GM21447 (cell line): ENCODE data around the gene NUP93.
A peak's percentile ranks its signal among the peaks of the same experiment; 100 is the strongest.

Experiments used
- ATAC-seq: cut with Tn5 transposase; IDR thresholded peaks from one replicate; pipeline ENCODE4 v1.9.1; 2021; ENCODE audit not compliant: unreplicated experiment

NUP93 gene

DNA sequence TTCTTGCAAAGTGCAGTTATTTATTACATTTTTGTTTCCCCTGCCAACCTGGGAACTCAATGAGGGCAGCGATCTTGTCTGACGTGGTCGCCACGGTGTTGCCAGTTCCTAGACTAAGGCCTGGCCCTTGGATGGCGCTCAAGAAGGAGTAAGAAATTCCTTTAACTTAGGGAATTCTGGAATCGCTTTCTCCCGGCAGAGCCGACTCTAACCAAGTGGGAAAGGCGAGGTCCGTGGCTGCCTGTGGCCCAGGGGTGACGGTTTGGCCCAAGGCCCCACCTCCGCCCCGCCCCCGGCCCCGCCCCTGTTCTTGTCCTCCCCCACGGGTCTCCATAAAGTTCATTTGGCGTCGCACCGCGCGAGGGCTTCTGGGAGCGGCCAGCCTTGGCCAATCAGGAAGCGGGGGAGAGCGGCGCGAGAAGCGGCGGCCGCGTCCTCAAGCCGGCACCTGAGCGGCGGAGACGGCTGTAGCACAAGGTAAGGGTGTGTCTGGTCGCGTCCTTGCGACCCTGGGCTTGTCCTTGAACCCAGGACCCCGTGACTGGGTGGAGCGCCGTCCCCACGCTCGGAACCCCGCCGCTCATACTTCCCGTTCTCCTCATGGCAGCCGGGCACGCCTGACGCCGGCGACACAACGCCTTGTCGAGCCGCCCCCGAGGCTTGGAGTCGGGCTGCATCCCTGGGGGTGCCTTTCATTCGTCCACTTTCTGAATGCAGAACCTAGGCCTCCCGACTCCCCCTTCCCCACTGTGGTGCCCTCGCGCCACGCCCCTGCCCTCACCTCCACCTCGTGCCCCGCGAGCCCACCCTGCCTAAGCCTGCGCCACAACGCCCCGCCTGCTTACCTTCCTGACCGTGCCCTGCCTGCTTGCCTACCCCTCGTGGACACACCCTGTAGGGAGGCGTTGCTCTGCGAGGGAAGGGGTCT, at the start of gene NUP93:
NUP93 (plus strand) TSS at position 395 of the 928 bp plus-strand sequence. CDS start 18,119 bp downstream, outside the sequence.
- peak; percentile 75 for ATAC-seq

DNA sequence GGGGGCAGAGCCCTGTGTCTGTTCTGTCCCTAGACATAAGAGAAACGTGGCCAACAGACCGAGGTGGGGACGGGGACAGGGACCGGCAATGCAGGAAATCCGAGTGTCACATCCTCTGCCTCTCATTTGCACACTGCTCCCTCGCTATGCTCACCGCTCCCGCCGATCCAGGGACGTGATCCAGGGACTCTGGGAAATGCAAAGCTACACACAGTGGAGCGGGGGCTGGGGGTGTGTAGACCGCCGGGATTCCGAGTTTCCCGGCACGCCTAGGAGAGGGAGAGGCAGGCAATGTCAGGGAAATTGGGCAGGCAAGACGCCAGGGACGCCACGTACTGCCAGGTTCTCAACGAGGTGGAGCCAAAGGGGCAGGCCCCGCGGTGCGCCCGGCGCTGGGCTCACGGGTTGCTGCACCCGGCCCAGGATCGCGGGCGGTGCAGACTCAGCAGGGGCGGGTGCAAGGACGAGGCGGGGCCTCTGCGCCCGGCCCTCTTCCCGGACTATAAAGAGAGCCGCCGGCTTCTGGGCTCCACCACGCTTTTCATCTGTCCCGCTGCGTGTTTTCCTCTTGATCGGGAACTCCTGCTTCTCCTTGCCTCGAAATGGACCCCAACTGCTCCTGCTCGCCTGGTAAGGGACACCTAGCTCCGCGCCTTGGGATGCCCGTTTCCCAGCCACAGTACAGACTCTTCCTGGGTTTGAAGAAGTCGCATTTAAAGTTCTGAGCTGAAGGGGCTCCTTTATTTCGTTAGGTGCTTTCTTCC, 47.8 kb upstream of the NUP93 start, which contains the start of gene MT1X:
MT1X (plus strand) TSS at position 532 of the 764 bp plus-strand sequence; CDS start at position 603, 71 bp downstream.
- ATAC-seq, result peak; percentile 94

DNA sequence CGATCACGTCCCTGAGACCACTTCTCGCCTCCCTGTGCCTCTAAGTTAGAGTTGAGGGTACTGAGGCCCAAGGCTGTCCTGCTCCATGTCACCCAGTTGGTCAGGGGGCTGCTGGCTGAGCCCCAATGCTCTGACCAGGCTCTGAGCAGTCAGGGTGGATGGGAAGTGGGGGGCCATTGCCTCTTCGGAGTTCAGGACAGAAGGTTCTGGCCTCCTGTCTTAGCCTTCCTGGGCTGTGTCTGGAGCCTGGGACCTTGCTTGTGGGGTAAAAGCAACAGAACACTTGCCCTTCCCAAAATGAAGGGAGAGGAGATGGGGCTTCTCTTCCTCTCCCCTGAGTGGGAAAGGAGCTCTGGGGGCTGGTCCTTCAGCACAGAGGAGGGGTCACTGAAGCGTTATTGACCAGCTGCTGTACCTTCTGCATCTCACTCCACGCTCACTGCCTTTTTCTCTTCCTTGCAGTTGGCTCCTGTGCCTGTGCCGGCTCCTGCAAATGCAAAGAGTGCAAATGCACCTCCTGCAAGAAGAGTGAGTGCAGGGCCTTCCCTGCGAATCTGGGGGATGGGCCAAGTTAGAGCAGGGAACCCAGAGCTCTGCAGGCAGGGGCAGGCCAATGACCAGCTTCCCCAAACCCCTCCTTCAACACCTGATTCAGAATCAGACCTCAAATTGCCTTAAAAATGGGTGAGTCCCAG, 47.1 kb upstream of the NUP93 start:
- peak; percentile 3 for ATAC-seq

DNA sequence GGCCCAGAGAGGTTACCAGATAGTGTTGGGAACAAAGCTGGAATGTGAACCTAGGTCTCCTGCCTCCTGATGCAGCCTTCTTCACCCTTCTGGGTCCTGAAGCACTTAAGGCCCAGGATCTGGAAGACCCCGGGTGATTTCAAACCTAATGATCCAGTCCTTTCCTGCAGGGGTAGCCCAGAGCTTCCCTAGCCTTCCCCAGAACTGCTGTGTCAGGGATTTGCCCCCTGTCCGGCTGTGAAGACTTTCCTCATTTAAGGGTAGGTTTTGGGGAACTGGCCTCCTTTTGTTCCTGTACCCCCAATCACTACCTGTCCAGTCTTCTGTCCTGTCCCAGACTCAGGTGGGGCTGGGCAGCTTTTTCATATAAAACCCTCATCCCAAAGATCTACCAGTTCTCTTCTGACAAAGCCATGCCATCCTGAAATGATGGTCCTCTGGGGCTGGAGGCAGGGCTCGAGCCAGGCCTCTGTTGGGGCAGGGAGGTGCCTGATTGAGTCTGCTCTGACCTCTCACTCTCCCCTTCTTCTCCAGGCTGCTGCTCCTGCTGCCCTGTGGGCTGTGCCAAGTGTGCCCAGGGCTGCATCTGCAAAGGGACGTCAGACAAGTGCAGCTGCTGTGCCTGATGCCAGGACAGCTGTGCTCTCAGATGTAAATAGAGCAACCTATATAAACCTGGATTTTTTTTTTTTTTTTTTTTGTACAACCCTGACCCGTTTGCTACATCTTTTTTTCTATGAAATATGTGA, 46.3 kb upstream of the NUP93 start:
- ATAC-seq, result no peak

DNA sequence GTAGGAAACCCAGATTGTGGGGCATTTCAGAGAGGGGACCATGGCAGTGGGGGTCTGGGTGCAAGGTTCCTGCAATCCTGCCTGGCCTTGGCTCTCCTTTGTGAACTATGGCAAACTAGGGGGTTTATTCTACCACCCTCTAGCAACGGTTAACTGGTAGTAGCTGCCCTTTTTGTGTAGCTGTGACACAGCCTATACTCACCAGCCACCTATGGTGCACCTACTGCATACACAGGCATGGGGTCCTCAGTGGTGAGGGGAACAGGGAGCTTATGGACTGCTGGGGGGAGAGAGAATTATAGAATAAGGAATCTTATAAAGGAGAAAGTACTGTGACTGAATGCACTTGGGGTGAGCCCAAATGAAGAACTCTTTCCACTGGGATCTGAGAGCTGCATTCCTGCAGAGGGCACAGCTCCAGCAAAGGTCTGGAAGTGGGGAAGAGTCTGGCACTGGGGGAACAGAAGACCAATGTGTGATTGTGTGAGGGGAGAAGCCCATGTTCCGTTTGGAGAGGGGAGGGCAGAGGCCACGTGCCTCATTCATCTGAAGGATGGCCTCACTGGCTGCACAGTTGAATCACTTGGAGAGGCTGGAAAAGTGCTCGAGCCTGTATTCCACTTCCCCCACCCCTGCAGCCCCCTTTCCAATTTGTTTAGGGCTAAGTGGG, 45.5 kb upstream of the NUP93 start:
- no peak for ATAC-seq

DNA sequence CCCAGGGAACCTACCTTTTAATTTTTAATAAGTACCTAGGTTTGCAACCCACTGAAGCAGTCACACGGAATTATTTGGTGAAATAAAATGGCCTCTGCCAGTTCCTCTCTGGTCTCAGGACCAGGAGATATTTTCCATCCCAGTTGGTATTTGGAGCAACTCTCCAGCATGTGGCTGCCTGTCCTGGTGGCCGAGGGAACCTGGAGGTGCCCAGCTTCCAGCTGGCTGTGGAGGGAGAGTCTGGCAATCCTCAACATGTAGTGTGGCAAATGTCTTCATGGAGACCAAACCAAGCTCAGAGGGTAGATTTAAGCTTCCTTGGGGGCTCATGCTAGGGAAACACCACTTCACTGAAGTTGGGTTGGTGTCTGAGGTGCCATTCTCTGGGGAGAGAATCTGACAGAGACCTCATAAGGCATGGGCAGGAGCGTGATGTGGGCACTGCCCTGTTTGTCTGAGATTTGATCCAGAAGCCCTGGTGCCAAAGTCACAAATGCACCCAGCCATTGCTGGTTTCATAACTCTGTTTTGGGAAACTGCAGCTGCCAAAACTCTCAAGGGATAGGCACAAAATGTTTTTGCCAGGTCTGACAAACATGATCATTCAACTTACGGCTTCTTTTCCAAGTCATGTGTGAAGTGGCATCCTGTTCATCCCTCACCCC, 44.9 kb upstream of the NUP93 start:
- no peak for ATAC-seq

DNA sequence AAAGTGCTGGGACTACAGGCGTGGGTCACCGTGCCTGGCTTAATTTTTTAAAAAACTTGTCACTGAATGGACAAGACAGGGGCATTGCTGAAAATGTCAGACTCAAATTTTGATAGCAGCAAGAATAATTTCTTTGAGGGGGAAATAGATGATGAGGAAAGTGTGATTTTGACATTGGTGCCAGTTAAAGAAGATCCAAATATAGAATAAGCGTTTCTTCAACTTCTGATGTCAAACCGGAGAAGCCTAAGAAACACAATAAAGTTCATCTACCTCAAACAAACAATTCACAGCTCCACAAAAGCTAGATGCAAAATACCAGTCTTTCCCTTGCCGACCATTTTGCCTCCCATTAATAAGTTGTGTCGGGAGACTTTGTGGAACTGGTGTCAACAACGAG, 43.2 kb upstream of the NUP93 start:
- ATAC-seq, result no peak

DNA sequence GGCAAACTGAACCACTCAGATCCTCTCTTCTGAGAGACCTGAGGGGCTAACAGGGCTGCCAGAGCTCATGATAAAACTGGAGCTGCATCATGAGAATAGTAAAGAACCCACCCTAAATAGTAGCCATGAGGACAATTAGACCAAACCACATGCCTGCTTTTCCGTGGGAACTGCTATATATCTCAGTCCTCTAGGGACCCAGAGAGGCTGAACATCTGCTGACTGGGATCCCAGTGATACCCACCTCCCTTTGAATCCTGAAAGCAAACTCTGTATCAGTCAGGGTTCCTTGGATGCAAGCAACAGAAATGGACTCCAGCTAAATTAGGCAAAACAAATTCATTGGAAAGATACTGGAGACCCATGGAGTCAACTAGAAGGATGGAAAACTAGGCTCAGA, 41.2 kb upstream of the NUP93 start:
- ATAC-seq, result no peak

DNA sequence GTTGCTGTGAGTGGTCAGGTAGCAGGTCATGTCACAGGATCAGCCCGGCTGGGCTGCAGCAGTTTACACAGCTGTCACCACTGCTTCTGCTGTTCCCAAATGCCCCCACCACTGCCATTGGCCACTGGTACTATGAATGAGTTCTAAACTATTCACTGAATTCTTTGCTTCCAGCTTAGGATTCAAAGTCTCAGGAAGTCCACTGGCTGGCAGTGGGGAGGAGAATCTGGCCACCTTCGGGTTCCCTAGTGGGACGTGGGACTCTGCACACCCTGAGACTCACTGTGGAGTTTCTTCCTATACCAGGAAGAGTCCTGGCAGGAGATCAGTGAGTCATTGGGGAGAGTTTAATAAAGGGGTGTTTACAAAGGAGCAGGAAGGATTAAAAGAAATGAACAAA, 40.8 kb upstream of the NUP93 start:
- ATAC-seq, result no peak

DNA sequence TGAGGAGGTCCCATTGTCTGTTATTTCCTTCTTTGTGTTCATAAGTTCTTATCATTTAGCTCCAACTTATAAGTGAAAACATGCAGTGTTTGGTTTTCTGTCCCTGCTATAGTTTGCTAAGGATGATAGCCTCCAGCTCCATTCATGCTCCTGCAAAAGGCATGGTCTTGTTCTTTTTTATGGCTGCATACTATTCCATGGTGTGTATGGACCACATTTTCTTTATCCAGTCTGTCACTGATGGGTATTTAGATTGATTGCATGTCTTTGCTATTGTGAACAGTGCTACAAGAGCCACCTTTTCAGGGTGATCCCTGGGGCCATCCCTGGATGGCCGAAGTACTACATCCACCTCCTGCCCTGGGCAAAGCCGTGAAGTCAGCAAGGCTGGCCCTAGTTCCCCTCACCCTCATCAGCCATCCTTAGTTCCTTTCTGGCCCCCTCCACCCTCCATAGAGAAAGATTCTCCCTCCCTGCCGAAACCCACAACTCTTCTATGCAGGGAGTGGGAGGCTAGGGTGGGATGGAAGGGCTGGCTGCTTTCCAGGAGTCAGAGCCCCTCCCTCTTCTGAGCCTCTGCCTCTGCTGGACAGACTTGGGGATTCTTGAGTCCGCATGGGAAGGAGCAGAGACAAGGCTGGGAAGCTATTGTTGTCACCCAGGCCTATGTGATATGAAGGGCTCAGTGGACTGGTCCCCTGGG, 39.4 kb upstream of the NUP93 start:
- ATAC-seq, result no peak

DNA sequence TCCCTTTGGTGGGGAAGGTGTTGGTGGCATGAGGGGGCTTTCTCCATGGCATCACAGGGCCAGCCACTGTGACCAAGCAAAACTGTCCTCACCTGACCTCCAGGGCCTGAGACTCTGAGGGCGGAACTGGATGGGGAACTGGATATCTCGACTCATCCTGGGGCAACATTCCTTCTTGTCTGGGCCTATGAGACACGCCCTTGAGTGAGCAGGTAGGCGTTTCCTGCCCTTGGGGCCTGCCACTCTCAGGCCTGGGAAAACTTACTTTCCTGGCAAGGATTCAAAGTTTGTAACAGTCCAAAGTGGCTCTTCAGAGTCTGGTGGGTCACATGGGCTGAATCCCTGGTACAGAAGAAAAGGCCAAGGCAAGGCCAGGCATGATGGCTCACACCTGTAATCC, 38.0 kb upstream of the NUP93 start:
- ATAC-seq, result no peak

DNA sequence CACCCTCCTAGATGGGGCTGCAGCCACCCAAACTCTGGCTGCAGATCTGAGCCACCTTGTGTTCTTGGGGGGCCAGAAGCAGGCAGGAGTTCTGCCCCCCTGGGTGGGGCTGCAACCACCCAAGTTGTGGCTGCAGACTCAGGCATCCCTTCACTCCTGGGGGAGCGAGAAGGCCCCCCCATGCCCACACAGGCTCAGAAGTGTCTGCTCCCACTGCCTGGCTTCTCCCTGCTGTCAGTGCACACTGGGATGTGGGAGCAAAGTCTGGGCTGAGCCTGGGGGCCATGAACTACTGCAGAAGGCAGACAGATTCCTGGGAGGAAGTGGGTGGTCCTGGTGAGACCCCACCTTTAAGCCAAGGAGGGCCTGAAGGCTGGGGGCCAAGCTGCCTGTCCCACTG, 34.7 kb upstream of the NUP93 start:
- ATAC-seq, result no peak

DNA sequence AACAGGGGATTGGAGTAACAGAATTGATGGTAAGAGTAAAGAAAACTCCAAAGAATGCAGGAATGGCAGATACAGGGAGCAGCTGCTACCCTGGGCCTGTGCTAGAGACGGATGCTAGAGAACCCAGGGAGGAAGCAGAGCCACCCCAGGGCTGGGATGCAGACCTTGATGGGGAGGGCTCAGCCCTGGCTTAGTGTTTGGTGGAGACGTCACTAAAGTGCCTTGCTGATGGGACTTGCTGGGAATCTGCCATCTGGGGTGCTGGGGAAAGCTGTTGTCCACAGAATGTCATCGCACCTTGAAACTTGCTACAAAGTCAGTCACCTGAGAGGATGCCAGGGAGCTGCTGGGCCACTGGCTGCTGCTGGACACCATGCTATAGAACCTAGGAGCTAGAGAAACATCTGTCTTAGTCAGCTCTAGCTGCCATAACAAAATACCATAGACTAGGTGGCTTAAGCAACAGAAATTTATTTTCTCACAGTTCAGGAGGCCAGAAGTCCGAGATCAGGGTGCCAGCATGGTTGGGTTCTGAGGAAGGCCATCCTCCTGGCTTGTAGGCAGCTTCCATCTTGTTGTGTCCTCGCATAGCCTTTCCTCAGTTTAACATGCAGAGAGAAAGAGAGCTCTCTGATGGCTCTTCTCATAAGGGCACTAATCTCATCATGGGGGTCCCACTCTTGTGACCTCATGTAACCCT, 32.3 kb upstream of the NUP93 start:
- ATAC-seq, result no peak

DNA sequence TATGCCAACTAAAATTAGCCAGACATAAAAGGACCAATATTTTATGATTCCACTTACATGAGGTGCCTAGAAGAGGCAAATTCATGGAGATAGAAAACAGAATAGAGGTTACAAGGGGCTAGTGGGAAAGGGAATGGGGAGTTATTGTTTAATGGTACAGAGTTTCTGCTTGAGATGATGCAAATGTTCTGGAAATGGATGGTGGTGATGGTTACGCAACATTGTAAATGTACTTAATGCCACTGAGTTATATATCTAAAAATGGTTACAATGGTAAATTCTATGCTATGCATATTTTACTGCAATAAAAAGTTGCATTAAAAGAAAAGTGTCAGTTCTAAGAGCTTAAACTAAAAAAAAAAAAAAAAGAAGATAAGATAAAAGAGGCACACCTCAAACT, 29.7 kb upstream of the NUP93 start:
- no peak for ATAC-seq

DNA sequence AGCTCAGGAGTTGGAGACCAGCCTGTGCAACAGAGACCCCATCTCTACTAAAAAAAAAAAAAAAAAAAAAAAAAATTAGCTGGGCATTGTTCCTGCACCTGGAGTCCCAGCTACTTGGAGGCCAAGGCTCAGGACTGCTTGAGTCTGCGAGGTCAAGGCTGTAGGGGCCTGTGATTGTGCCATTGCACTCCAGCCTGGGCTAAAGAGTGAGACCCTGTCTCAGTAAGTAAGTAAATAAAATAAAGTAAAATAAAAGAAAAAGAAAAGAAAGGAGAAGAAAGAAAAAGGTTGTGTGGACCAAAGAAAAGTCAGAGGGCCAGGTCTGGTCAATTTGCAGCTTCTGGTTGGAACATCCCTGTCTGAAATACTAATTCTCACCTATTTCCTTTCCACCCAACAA, 29.3 kb upstream of the NUP93 start:
- ATAC-seq, result no peak

DNA sequence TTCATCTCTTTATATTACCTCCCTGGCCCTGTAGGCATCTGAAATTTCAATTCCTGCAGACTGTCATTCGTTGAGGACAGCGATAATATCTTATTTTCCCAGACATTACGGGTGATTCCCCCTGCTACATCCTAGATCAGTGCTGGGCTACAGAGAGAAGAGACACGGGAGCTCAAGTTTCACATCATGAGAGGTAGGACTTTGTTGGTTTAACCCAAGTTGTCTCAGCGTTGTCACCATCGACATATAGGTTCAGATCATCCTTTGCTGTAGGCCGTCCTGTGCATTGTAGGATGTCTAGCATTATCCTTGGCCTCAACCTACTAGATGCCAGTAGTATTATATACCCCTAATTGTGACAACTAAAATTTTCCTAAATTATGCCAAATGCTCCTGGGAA, 28.4 kb upstream of the NUP93 start:
- no peak for ATAC-seq

DNA sequence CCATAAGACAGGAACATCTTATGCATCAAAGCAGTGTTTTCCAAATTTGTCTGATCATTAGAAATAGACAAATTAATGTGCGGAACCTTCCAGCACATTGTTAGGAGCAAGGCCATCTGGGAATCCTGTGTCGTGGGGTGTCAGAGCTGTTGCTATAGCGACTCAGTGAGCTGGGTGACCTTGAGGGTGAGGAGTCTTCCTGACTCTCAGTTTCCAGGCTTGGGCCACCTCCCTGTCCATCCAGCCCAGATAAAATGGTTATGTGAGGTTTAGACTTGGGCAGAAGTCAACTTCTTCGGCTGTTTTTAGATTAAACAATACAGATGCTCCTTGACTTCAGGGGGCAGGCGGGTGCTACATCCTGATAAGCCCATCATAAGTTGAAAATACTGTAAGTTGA, 27.1 kb upstream of the NUP93 start:
- ATAC-seq, result no peak
